Measurements from ENCODE around the gene TIGD1. TPM values are rescaled to one million over a fixed set of nuclear protein-coding genes. Genes with fewer than 3 reads are reported as not detected.

TIGD1 gene
- total RNA-seq, 2 experiments from 2014 or later, result 18.5 to 27.8 TPM

GRCh38 chr2:232530626-232531260, 19.6 kb downstream of the TIGD1 start:
- ChIA-PET CTCF (ENCODE audit: unreplicated experiment) (no interaction called here), POLR2A (interaction anchor here (0.5 to 1.5 kb wide), 2 partner anchors 16 to 105 kb away, joined by 3 to 10 read pairs; no protein-coding TSS in a partner anchor)
- no TSS peak for BruUV-seq (replicated peaks)

GRCh38 chr2:232529806-232530547, 20.4 kb downstream of the TIGD1 start:
- CTCF ChIA-PET (ENCODE audit: unreplicated experiment), result no interaction called here
- DNase-seq (ENCODE audit: low spot score), result no peak

More at GRCh38 chr2:232530626-232531260, 19.6 kb downstream of the TIGD1 start:
- Histone ChIP-seq H3K36me3 (ENCODE audit: insufficient read depth, low read length) (no peaks in the 10 kb centered on the region), H3K9me2 (ENCODE audit: insufficient read depth, low read length) (no peaks in the 10 kb centered on the region), H2AFZ (ENCODE audit: low read length) (no peak overlapping the region), H3K4me3 (ENCODE audit: low read depth, low read length, poor library complexity, severe bottlenecking) (no peak overlapping the region), H3K9me3 (ENCODE audit: low read length) (no peaks in the 10 kb centered on the region), H3K27ac (ENCODE audit: low read depth, low read length, poor library complexity, severe bottlenecking) (no peak overlapping the region), H3K4me2 (ENCODE audit: low read length) (no peak overlapping the region), H4K20me1 (ENCODE audit: insufficient read depth, low read length) (no peaks in the 10 kb centered on the region), H3K4me1 (ENCODE audit: insufficient read depth, low read length, poor library complexity, severe bottlenecking) (peaks cover 49% of the 10 kb centered on the region), H3K79me2 (ENCODE audit: insufficient read depth, low read depth, low read length) (no peaks in the 10 kb centered on the region)
- no peak for TF ChIP-seq EZH2phosphoT487 (IDR thresholded peaks at IDR 0.05; ENCODE audit: borderline replicate concordance, low read depth, low read length)
- no peak for TF ChIP-seq CTCF (conservative IDR thresholded peaks at IDR 0.05; ENCODE audit: low read length)
- no peak for DNase-seq (ENCODE audit: low spot score)
- intact Hi-C loops (cut with micrococcal nuclease; ENCODE audit: unreplicated experiment), result no loop called here

More at GRCh38 chr2:232529806-232530547, 20.4 kb downstream of the TIGD1 start:
- no peaks in the 10 kb centered on the region for H3K36me3 ChIP-seq (ENCODE audit: insufficient read depth, low read length)
- H3K9me3 ChIP-seq (ENCODE audit: low read length), result no peaks in the 10 kb centered on the region
- no peak overlapping the region for H3K4me3 ChIP-seq (ENCODE audit: low read depth, low read length, poor library complexity, severe bottlenecking)
- H3K4me2 ChIP-seq (ENCODE audit: low read length), result no peak overlapping the region
- no TSS peak for BruUV-seq (replicated peaks)
- POLR2A ChIA-PET, result no interaction called here
- H3K9me2 ChIP-seq (ENCODE audit: insufficient read depth, low read length), result no peaks in the 10 kb centered on the region
- H4K20me1 ChIP-seq (ENCODE audit: insufficient read depth, low read length), result no peaks in the 10 kb centered on the region
- H3K27ac ChIP-seq (ENCODE audit: low read depth, low read length, poor library complexity, severe bottlenecking), result no peak overlapping the region
- no peaks in the 10 kb centered on the region for H3K79me2 ChIP-seq (ENCODE audit: insufficient read depth, low read depth, low read length)
- H2AFZ ChIP-seq (ENCODE audit: low read length), result no peak overlapping the region
- TF ChIP-seq EZH2phosphoT487 (IDR thresholded peaks at IDR 0.05; ENCODE audit: borderline replicate concordance, low read depth, low read length) (no peak), CTCF (conservative IDR thresholded peaks at IDR 0.05; ENCODE audit: low read length) (no peak)
- intact Hi-C loops (cut with micrococcal nuclease; ENCODE audit: unreplicated experiment), result loop anchor here (10.0 kb wide), 1 partner anchor 165 kb away; no protein-coding TSS in a partner anchor
- peaks cover 49% of the 10 kb centered on the region for H3K4me1 ChIP-seq (ENCODE audit: insufficient read depth, low read length, poor library complexity, severe bottlenecking)
